HL-60 (cell line): ENCODE measurements around the gene SPACA1.

Source experiments
- GABPA ChIP-seq: IDR thresholded peaks from 2 replicates; pipeline ENCODE4 v1.6.1; 2012; ENCODE audit warnings: low read depth
- POLR2AphosphoS5 ChIP-seq: IDR thresholded peaks from 2 replicates; pipeline ENCODE4 v1.6.1; 2012; ENCODE audit warnings: low read depth
- SPI1 ChIP-seq: IDR thresholded peaks from 2 replicates; pipeline ENCODE4 v1.6.1; 2012; ENCODE audit warnings: low read depth, mild to moderate bottlenecking, borderline replicate concordance
- TF ChIP-seq, protein P1 (sequence below): IDR thresholded peaks from one replicate; pipeline ENCODE4 v1.5.1; 2011; ENCODE audit warnings: low read length, control low read depth, inconsistent platforms; ENCODE audit not compliant: insufficient read depth
- TF ChIP-seq, protein P2 (sequence below): IDR thresholded peaks from 2 replicates; pipeline ENCODE4 v1.6.1; 2012; ENCODE audit warnings: low read depth; ENCODE audit not compliant: insufficient replicate concordance

DNA sequence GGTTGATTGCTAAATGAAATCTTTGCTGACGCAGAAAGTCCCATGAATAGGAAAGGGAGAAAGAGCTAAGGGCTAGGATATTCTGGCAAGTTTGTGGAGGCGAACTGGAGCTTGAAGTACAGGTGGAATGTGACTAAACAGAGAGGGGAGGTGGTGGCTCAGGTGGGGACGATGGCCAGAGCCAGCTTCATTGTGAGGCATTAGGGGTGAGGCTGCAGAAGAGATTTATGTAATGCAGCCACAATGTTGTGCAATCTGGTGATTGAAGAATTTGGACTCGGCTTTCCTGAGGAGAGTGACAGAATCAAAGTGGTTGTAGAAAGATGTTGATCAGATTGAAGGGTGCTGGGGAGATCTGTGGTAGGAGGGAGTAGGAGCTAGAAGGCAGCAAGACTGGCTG, 42.9 kb upstream of the SPACA1 start:
- TF ChIP-seq, protein P1, sequence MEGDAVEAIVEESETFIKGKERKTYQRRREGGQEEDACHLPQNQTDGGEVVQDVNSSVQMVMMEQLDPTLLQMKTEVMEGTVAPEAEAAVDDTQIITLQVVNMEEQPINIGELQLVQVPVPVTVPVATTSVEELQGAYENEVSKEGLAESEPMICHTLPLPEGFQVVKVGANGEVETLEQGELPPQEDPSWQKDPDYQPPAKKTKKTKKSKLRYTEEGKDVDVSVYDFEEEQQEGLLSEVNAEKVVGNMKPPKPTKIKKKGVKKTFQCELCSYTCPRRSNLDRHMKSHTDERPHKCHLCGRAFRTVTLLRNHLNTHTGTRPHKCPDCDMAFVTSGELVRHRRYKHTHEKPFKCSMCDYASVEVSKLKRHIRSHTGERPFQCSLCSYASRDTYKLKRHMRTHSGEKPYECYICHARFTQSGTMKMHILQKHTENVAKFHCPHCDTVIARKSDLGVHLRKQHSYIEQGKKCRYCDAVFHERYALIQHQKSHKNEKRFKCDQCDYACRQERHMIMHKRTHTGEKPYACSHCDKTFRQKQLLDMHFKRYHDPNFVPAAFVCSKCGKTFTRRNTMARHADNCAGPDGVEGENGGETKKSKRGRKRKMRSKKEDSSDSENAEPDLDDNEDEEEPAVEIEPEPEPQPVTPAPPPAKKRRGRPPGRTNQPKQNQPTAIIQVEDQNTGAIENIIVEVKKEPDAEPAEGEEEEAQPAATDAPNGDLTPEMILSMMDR = no peak
- no peak for TF ChIP-seq GABPA
- no peak for TF ChIP-seq POLR2AphosphoS5
- TF ChIP-seq, protein P2, sequence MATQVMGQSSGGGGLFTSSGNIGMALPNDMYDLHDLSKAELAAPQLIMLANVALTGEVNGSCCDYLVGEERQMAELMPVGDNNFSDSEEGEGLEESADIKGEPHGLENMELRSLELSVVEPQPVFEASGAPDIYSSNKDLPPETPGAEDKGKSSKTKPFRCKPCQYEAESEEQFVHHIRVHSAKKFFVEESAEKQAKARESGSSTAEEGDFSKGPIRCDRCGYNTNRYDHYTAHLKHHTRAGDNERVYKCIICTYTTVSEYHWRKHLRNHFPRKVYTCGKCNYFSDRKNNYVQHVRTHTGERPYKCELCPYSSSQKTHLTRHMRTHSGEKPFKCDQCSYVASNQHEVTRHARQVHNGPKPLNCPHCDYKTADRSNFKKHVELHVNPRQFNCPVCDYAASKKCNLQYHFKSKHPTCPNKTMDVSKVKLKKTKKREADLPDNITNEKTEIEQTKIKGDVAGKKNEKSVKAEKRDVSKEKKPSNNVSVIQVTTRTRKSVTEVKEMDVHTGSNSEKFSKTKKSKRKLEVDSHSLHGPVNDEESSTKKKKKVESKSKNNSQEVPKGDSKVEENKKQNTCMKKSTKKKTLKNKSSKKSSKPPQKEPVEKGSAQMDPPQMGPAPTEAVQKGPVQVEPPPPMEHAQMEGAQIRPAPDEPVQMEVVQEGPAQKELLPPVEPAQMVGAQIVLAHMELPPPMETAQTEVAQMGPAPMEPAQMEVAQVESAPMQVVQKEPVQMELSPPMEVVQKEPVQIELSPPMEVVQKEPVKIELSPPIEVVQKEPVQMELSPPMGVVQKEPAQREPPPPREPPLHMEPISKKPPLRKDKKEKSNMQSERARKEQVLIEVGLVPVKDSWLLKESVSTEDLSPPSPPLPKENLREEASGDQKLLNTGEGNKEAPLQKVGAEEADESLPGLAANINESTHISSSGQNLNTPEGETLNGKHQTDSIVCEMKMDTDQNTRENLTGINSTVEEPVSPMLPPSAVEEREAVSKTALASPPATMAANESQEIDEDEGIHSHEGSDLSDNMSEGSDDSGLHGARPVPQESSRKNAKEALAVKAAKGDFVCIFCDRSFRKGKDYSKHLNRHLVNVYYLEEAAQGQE = no peak
- no peak for TF ChIP-seq SPI1
